Caki2 (cell line): ENCODE data around the gene TBC1D22A. TPM values are rescaled to one million over a fixed set of nuclear protein-coding genes. Genes with fewer than 3 reads are reported as not detected.
A peak's percentile ranks its signal among the peaks of the same experiment; 100 is the strongest.

ENCODE experiments used
- DNase-seq: peaks from one replicate; pipeline ENCODE4 v3.0.0-alpha.2; 2015; ENCODE audit warnings: low read depth
- in situ Hi-C: cut with HindIII; loops from 2 replicates; pipeline ENCODE4 v1.10.0; 2016; ENCODE audit warnings: low sequenced_read_pairs, low pct_unique_long_range_greater_than_20kb, mixed read lengths
- total RNA-seq: library from RNA; depleted of rRNA; stranded (reverse); fragments of >200 nt; shearing (Covaris generic); gene quantifications from 2 replicates; pipeline ENCODE4 v1.2.3, GENCODE V29; 2014; ENCODE audit warnings: low replicate concordance

The TBC1D22A gene
- total RNA-seq, 1 experiment from 2014 or later: 15.0 TPM

- no peak for DNase-seq
These were observed 115.9 kb downstream of the TBC1D22A start for GRCh38 chr22:46878191-46878948.

GRCh38 chr22:46879083-46879482, 116.6 kb downstream of the TBC1D22A start:
- DNase-seq: no peak
- in situ Hi-C loops: no loop called here

More at GRCh38 chr22:46878191-46878948, 115.9 kb downstream of the TBC1D22A start:
- in situ Hi-C loops: no loop called here

GRCh38 chr22:46881373-46882118, 119.1 kb downstream of the TBC1D22A start:
- DNase-seq: peak; percentile 37
- in situ Hi-C loops: no loop called here

- in situ Hi-C loops: no loop called here
- no peak for DNase-seq
These were observed 120.9 kb downstream of the TBC1D22A start for GRCh38 chr22:46883092-46883910.

GRCh38 chr22:46884365-46884764, 121.9 kb downstream of the TBC1D22A start:
- in situ Hi-C loops: no loop called here

GRCh38 chr22:46887978-46888377, 125.5 kb downstream of the TBC1D22A start:
- no peak for DNase-seq
- in situ Hi-C loops: no loop called here

More at GRCh38 chr22:46884365-46884764, 121.9 kb downstream of the TBC1D22A start:
- DNase-seq: no peak

GRCh38 chr22:46890819-46891218, 128.4 kb downstream of the TBC1D22A start:
- in situ Hi-C loops: no loop called here
- no peak for DNase-seq

- DNase-seq: no peak
- in situ Hi-C loops: no loop called here
These were observed 129.0 kb downstream of the TBC1D22A start for GRCh38 chr22:46891382-46891951.

- DNase-seq: no peak
- in situ Hi-C loops: no loop called here
These were observed 130.4 kb downstream of the TBC1D22A start for GRCh38 chr22:46892866-46893265.

GRCh38 chr22:46893281-46894020, 131.0 kb downstream of the TBC1D22A start:
- in situ Hi-C loops: no loop called here
- DNase-seq: no peak

- DNase-seq: no peak
- in situ Hi-C loops: no loop called here
These were observed 131.7 kb downstream of the TBC1D22A start for GRCh38 chr22:46894081-46894671.

- DNase-seq: no peak
- in situ Hi-C loops: no loop called here
These were observed 132.6 kb downstream of the TBC1D22A start for GRCh38 chr22:46894851-46895640.

GRCh38 chr22:46895753-46896152, 133.3 kb downstream of the TBC1D22A start:
- in situ Hi-C loops: no loop called here
- no peak for DNase-seq

GRCh38 chr22:46896166-46896565, 133.7 kb downstream of the TBC1D22A start:
- in situ Hi-C loops: no loop called here
- no peak for DNase-seq

- no peak for DNase-seq
- in situ Hi-C loops: no loop called here
These were observed 134.3 kb downstream of the TBC1D22A start for GRCh38 chr22:46896568-46897245.

- in situ Hi-C loops: no loop called here
- DNase-seq: peak; percentile 80
These were observed 134.8 kb downstream of the TBC1D22A start for GRCh38 chr22:46897246-46897623.
